GM21529 (cell line): Measurements from ENCODE around the gene CX3CL1.
A peak's percentile ranks its signal among the peaks of the same experiment; 100 is the strongest.

Experiments used
- ATAC-seq: cut with Tn5 transposase; IDR thresholded peaks from one replicate; pipeline ENCODE4 v1.9.1; 2021; ENCODE audit not compliant: unreplicated experiment

CX3CL1 gene

DNA sequence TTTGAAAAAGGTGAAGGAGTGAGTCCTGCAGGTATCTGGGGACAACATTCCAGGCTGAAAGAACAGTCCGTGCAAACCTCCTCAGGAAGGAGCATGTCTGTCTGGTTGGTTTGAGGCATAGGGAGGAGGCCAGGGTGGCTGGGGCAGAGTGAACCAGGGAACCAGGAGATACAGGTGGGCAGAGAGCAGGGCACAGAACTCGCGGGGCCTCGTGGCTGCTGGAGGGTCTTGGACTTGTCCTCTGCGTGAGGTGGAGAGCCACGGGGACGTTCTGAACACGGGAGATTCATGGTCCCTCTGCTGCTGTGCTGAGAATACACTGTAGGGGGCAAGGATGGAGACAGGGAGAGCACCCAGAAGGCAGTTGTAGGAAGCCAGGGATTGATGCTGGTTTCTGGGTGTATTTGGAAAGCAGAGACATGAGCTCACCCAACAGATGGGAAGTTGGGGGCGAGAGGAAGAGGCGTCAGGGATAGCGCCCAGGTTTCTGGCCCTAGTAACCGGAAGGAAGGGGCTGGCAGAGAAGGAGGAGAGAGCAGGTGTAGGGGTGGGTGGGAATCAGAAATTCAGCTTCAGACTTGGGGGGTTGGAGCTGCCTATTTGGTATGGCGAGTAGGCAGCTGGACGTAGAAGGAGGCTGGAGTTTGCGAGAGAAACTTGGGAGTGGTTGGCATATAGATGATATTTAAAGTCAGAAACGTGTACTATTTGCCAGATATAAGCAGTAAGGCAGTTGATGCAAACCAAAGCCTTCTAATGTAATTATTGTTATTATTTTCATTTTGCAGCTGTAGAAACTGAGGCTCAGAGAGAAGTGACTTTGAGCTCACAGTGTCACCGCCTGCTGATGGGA lies 31.9 kb downstream of the CX3CL1 start, which contains the start of gene CCL17:
CCL17 (plus strand) TSS at position 803 of the 853 bp plus-strand sequence. CDS start 9,166 bp downstream, outside the sequence.
- no peak for ATAC-seq

DNA sequence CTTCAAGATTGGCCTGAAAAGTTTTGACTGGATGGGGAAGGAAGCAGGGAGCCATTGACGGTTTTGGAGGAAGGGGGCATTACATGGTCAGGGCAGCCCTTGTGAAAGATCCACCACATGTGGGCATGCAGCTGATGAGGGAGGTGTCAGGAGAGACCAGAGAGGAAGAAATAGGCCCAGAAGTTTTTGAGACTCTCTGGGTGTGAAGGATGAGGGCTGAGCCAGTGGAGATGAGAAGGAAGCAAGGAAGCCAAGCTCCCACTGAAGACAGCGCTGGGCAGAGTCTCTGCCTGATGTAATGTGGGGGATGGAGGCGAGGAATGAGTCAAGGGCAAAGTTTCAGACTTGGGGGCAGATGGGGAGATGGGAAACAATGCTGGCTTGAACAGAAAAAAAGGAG lies 32.8 kb downstream of the CX3CL1 start:
- ATAC-seq, result no peak

DNA sequence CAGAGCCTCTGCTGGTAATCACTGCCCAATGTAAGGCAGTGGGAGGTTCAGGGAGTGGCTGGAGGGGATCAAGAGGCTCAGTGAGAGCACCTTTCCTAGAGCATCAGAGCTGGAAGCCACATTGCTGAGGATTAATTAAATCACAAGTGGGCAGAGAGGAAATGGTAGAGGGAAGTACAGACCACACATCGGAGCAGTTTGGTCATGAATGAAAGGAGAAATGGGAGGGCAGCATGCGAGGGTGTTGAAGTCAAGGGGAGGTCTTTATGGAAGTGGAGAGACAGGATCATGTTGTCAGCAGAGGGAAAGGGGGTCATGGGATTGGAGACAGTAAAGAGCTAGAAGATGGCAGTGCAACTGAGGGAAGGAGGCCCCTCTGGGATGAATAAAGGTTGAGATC lies 34.6 kb downstream of the CX3CL1 start:
- ATAC-seq, result no peak

DNA sequence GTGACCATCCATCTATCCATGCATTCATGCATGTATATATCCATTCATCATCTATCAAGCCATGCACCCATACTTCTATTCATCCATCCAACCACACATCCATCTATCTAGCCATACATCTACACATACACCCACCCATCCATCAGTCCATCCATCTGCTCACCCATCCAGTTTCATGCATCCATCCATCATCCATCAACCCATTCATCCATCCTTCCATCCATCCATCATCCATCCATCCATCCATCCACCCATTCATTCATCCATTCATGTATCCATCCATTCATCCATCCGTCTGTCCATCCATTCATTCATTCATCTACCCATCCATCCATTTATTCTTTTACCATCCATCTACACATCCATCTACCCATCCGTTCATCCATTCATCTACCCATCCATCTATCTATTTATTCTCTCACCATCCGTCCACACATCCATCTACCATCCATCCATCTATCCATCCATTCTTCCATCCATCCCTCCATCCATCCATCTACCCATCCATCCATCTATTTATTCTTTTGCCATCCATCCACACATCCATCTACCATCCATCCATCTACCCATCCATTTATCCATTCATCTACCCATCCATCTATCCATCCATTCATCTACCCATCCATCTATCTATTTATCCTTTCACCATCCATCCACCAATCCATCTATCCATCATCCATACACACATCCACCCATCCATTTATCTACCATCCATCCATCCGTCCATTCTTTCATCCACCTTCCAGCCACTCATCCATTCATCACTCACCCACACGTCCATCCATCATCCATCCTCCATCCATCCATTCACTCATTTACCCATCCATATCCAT lies 35.4 kb downstream of the CX3CL1 start:
- no peak for ATAC-seq

DNA sequence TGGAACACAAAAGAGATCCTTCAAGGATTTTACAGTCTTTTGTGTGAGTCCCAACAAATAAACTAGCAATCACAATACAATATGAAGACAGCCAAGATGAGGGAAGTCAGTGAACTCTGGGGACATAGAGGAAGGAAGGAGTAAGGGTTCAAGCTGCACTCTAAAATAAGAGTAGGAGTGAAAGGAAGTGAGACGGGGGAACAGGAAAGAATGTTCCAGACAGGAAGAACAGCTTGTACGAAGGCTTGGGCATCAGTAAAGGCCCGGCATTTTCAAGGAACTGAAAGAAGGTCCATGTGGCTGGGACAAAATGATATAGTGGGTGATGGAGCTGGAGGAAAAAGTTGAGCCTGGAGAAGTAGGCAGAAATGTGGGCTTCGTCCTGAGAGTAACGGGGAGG lies 36.8 kb downstream of the CX3CL1 start:
- ATAC-seq, result no peak

DNA sequence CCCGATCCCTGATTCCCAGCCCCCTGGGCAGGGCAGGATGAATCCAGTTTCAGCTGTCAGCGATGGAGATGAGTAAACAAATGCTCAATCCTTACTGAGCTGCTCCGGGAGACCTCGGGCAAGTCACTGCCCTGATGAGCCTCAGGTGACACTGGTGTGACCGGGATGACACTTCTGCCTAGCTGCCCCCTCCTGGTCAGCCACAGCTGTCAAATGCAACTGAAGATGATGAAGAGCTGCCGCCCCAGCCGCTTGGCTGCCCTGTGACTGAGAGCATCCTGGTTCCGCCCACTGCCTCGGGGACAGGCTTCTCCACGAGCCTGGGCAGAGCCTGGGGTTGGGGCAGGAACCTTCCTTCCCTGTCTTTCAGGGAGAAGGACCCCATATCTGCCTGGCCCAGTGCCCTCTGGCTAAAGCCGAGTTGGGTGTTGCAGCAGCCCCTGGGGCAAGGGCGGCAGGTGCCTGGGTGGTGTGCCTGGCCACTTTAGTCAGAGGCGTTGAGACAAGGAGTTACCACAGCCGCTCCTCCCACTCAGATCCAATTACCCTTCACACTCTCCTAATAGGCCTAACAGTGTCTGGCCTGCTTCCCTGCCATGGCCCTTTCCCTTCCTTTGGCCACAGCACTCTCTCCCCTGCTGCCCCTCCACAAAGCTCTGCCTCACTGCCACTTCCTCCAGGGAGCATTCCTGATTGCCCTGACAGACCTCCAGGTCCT lies 37.7 kb downstream of the CX3CL1 start:
- ATAC-seq, result no peak

DNA sequence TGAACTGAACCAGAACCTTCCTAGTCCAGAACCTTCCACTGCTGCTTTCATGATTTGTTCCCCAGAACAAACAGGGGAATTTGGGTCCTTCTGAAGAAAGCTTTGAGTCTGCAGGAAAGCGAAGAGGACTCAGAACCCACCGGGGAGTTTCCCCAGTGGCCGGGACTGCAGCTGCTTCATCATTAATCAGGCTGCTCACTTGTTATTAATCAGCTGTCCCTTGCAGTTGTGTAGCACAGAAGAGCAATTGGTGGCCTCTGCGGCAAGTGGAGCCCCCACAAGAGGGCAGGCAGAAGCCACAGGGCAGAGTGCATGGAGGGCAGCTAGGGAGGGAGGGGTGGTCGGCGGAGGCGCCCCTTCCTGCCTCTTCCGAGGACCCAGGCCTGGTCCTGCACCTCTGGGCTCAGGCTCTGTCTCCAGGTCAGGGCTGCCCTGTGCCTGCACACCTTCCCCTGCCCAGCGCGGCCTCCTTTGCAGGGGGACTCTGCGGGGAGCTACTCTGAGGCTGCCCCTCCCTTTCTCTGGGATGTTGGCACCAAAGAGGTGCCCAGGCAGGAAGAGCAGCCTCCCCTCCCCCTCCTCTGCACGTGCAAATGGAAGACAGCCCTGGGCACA lies 39.2 kb downstream of the CX3CL1 start:
- ATAC-seq, result no peak

DNA sequence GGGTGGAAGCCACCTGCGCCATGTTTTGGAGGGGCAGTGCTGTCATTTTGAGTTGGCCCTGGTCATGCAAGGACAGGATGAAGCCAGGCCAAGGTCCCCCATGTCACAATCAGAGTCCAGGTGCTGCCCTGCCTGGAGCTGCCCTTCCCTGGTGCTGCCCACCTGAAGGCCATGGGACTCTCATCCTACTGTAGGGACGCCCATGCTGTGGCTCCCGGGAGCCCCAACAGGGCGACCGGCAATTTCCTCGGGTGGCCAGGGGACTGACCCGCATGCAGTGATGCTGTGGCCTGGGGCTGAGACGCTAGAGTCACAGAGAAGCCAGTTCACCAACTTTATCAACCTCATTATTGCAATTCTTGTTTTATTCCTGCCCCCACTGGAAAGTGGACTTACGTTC lies 40.3 kb downstream of the CX3CL1 start:
- no peak for ATAC-seq

DNA sequence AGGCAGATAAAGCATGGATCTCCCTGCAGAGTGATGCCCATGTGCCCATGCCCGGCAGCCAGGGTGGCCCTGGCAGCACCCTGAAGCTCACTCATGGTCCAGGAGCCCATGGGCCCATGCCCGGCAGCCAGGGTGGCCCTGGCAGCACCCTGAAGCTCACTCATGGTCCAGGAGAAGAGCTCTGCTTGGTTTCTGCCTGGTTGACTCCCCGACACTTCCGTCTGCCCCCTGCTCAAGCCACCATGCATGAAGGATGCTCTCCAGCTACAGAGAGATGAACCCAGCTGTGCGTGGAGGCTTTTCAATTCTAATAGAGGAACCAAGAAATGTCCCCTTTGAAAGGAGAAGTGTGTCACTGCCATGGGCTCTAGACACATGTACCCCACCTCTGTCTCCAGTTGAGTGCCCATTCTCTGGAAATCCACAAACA lies 41.0 kb downstream of the CX3CL1 start:
- ATAC-seq, result peak; percentile 82

DNA sequence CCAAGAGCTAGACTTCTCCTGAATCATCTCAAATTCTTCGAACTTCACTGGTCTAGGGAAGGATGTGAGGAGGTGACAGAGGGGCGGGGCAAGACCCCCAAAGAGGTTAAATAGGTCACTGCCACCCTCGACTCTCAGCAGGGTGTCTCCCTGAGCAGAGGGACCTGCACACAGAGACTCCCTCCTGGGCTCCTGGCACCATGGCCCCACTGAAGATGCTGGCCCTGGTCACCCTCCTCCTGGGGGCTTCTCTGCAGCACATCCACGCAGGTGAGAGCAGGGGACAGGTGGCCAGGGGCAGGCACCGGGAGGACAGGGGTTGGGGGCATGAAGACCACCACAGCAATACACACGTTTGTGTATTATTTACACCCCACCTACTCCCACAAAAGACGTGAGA lies 41.4 kb downstream of the CX3CL1 start:
- no peak for ATAC-seq

DNA sequence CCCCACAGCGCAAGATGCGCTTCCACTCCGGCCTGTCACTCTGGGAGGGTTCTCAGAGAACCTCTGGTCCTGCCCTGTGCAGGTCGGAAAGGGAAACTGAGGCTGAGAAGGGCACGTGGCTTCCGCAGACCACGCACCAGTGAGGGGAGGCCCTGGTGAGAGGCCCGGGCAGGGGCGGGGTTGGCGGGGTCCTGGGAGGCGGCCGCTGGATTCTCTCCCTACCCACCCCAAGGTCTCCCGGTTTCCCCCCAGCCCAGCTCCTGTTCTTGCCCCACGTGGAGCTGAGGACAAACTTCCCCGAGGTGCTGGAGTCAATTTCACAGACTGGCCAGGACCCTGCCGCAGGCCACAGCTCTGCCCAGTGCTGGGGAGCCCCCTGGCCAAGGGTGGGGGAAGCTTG lies 43.8 kb downstream of the CX3CL1 start:
- no peak for ATAC-seq

DNA sequence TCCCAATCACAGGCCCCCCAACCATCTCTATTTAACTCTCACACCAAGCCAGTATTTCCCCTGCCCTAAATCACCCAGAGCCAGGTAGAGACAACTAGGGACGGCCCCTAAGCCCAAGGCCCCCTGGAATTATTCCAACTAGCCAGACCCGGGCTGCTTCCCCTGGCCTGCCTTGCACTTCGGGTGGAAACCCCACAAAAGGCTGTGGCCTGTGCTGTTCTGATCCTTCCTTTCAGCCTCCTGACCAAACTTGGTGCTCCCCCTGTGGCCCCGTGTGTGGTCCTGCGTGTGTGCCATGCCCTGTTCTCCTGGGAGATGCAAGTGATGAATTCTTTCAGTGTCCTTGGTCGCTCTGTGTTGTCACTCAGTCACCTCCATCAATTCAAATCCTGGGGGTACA lies 47.2 kb downstream of the CX3CL1 start:
- ATAC-seq, result no peak

DNA sequence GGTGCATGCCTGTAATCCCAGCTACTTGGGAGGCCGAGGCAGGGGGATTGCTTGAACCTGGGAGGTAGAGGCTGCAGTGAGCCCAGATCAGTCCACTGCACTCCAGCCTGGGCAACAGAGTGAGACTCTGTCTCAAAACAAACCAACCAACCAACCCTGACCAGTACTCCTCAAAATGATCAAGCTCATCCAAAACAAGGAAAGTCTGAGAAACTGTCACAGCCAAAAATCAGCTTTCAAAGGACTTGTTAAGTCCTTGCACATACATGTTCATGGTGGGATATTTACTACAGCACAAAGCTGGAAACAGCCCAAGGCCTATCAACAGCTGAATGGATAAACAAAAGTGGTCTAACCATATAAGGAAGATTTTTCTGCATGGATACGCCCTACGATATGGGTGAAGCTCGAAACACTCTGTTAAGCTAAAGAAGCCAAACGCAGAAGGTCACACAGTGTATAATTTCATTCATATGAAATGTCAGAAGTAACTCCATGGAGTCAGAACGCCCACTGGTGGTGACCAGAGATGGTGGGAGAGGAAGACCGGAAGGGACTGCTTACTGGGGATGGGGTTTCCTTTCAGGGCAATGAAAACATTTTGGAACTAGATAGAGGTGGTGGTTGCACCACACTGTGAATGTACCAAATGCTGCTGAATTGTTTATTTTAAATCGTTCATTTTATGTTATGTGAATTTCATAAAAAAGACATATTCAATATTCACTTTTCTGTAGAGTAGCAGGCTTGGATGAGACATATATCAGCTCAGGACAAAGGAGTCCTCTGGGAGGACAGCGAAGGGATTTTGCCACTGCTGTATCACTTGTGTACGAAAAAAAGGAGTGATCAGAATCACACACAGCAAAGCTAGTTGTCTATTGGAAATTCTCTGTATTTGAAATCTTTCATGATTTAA lies 50.0 kb downstream of the CX3CL1 start:
- no peak for ATAC-seq

DNA sequence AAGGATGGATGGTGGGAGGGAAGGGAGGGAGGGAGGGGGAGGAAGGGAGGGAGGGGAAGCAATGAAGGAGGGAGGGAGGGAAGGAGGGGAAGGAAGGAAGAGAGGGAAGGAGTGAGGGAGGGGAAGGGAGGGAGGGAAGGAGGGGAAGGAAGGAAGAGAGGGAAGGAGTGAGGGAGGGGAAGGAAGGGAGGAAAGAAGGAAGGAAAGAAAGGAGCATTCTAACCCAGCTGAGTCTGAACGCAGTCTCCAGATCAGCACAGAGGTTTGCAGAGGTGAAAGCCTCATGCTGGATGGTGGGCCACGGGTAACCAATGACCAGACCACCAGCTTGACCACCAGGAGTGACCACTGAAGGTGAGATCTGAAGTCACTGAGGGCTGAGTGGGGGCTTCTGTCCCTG lies 50.9 kb downstream of the CX3CL1 start:
- no peak for ATAC-seq

DNA sequence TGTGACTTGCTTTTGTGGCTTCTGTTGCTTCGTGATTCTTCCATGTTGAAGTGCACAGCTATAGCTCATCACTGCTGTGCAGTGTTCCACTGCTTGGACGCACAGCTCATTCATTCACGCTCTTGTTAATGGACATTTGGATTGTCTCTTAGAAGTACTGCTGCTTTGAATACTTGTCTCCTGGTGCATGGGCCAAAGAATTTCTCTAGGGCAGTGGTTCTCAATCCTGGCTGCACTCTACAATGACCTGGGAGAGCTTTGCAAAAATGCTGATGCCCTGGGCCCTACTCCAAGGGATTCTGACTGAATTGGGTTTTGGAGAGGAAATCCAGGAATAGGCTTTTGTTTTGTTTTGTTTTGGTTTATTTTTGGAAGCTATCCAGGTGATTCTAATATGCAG lies 52.3 kb downstream of the CX3CL1 start:
- no peak for ATAC-seq

DNA sequence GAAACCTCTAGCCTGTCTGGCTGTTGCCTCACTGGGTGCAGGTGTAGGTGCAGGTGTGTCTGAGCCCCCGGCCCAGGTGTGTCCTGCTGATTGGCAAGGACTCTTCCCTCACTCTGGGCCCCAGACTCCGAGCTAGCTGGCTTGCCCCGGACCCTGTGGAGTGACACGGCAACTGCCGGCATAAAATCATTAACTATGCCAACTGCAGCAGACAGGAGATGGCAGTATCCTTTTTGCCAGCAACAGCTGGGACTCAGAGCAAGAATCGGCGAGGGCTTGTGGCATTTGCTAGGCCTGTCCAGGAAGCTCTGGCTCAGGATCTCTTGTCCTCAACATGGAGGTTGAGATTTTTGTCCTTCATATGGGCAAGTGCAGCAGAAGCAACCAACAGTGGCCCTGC lies 54.1 kb downstream of the CX3CL1 start:
- no peak for ATAC-seq

DNA sequence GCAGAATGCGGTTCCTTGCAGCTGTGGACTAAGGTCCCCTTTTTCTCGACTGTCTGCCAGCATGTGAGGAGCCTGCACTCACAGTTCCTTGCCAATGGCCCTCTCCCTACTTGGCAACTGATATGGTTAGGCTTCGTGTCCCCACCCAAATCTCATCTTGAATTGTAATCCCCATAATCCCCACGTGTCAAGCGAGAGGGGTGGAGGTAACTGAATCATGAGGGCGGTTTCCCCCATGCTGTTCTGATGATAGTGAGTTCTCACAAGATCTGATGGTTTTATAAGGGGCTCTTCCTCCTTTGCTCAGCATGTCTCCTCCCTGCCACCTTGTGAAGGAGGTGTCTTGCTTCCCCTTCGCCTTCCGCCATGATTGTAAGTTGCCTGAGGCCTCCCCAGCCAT lies 55.0 kb downstream of the CX3CL1 start:
- ATAC-seq, result no peak

DNA sequence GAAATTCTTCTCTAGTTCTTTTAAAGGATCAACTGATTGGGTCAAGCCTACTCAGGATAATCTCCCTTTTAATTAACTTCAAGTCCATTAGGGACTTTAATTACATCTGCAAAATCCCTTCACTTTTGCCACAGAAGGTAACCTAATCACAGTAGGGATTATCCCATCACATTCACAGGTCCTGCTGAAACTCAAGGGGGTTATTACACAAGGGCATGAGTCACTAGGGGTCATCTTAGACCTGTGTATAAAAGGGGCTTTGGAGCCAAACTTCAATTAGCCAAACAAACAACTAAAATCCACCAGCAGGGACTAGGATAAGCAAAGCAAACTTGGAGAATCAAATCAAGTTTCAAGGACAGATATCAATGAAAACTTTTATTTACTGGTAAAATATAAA lies 55.5 kb downstream of the CX3CL1 start:
- ATAC-seq, result no peak

DNA sequence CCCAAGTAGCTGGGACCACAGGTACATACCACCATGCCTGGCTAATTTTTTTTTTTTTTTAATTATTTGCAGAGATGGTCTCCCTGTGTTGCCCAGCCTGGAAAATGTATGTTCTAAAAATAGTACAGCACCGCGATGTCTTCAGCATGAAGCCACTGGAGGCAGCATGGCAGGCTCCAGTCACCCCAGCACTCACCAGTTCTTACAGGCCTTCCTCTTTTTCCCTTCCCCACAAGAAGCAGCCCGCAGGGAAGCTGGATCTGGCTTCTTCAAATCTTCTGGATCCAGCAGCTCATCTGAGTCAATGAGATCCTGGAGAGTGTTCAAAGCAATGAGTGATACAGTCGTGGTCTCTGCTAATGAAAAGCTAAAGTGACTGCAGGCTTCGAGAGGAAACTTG lies 58.7 kb downstream of the CX3CL1 start:
- no peak for ATAC-seq

DNA sequence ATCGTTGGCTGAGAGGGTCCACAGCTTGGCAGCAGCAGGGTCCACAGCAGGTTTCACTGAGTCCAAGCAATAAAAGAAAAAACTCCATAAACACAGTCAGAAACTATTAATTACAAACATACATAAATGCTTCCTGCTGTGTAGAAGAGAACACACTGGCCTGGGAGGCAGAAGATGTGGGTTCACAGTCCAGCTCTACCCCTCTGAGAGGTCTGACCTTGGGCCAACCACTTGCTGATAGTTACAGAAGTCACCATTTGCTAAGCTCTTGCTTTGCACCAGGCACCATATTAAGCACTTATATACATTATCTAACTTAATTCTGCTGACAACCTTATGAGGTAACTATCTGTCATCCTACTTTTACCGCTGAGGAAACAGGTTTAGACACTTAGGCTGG lies 60.2 kb downstream of the CX3CL1 start:
- no peak for ATAC-seq
